Stimulated activated CD8-positive, alpha-beta memory T cell treated with anti-CD3 and anti-CD28 coated beads, Interleukin-4, amount 100 ng/mL, for 24 hours (primary cell): ENCODE measurements around the gene MBTD1.

Experiments
- DNase-seq: peaks from one replicate; pipeline ENCODE4 v3.0.0-alpha.2; 2020; ENCODE audit warnings: low read depth

Gene MBTD1

DNA sequence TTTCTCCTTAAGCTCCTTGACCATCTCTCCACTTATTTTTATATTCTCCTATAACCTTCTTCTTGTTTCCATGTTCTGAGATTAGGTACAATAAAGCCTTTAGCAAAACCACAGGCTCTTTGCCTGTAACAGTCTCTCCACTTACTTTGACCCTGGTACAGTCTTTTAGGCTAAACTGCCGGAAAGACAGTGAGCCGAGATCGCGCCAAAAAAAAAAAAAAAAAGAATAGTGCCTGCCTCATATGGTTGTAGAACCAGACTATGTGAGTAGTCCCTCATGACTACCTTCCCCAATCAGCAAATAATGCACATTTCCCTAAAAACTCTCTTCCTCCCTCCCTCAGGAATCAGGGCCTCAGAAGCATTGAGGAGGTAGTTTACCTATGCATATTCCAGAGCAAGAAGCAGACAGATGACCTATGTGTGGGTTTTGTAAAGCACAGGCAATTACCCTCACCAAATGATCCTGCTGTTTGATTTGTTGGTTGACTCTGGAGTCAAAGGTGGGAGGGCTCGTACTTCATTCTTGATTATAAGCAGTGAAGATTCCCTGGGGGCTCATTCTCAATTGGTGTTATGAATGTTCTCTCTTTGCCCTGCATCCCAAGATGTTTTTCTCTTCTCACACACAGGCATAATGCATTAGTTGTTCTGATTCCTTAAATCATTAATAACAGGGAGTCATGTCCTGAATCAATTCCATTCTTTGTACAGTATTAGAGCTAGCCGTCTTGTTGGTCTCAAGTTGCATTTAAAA is 115.4 kb downstream of the MBTD1 start:
- no peak for DNase-seq

DNA sequence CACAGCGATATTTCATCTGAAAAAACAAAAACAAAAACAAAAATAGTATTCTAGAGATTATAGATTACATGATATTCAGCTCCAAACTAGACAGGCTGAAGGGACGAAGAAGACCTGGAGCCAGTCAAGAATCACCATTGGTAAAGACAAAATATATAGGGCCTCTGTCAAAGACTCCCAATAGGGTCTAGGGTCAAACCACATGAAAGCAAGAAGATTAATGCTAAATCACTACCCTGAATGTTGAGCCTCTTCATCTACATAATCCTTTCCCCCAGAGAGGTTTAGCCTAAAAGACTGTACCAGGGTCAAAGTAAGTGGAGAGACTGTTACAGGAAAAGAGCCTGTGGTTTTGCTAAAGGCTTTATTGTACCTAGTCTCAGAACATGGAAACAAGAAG is 117.3 kb downstream of the MBTD1 start:
- DNase-seq, result no peak

DNA sequence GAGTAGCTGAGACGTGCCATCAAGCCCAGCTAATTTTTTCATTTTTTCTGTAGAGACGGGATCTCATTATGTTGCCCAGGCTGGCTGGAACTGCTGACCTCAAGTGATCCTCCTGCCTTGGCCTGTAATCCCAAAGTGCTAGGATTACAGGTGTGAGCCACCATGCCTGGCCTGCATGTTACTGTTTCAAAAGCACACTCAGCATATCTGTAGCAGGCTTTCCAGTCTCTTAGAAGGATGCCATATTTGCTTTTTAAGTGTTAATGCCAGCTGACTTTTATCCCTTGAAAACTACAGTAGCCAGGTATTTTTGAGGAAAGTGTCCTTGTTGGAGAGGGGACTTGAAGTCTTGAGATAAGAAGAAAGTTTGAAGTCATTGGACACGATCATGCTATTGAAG is 123.9 kb downstream of the MBTD1 start:
- DNase-seq, result no peak

DNA sequence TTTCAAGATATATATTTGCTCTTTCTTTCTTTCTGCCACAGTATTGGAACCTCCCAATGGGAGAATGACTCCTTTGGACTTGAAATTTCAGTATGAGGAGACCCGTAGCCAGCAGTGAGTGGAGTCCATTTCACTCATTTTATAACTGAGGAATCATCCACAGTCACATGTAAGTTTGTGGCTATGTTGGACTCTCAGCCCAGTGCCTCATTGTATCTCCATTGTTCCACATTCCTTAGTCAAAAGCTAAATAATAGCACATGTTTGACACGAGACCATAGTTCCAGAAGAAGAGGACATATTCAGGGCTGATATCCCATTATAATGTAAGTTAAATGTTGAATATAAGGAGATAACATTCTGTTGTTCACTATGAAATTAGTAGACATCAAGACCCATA is 126.5 kb downstream of the MBTD1 start:
- no peak for DNase-seq

DNA sequence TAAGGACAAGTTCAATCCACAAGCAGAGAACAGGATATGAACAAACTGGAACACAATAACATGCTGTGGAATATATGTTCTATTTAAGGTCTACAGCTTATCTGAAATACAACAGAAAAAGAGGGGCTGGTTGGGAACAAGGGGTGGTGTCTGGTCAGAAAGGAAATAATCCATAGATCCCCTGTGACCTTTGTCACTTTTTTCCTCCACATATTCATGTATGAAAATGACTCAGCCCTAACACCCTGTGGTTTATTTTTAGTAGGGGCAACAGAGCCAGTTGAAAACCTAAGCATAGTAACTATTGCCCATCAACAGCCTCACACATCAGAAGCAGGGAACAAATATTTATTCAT is 126.9 kb downstream of the MBTD1 start:
- DNase-seq, result no peak

DNA sequence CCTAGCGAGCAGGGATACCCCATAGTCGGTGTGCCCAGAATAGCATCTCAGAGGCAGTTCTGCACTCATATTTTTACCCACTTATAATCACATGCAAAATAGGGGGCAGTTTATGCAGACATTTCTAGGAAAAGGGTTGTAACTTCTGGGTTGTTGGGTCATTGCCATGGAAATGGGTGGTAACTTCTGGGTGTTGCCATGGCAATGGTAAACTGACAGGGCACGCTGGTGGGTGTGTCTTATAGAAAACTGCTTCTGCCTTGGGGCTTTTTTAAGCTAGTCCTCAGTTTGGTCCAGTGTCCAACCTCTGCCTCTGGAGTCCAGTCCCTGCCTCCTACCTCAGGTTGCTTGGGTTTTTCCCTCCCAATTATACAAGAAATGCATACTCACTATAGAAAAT is 131.8 kb downstream of the MBTD1 start:
- no peak for DNase-seq
